ENCODE results near the gene MRPL44. TPM values are rescaled to one million over a fixed set of nuclear protein-coding genes. Genes with fewer than 3 reads are reported as not detected.

MRPL44 gene
- total RNA-seq, 1 experiment from 2014 or later, result 24.8 TPM

GRCh38 chr2:223979730-223980396, 22.6 kb downstream of the MRPL44 start:
- H3K9ac ChIP-seq (ENCODE audit: low read length), result no peak overlapping the region
- H3K27me3 ChIP-seq (ENCODE audit: low read length), result no peaks in the 10 kb centered on the region
- no peaks in the 10 kb centered on the region for H3K9me3 ChIP-seq (ENCODE audit: low read length)
- H2AFZ ChIP-seq (ENCODE audit: low read length), result no peak overlapping the region
- H3K27ac ChIP-seq (ENCODE audit: low read length), result no peak overlapping the region
- ATAC-seq, result no peak
- no peak overlapping the region for H3K4me3 ChIP-seq (ENCODE audit: low read length)
- BruUV-seq (replicated peaks), result no TSS peak
- ChIA-PET CTCF (no interaction called here), POLR2A (ENCODE audit: unreplicated experiment) (interaction anchor here (0.6 kb wide), 1 partner anchor 79 kb away, joined by 4 read pairs; no protein-coding TSS in a partner anchor)
- H3K36me3 ChIP-seq (ENCODE audit: low read depth, low read length), result 0 out of 2 replicates have a peak, but pooled peaks cover 3% of the 10 kb centered on the region
- no peaks in the 10 kb centered on the region for H3K9me2 ChIP-seq (replicated peaks; ENCODE audit: low read length)
- intact Hi-C loops (cut with micrococcal nuclease), result loop anchor here (10.0 kb wide), 1 partner anchor 795 kb away; no protein-coding TSS in a partner anchor
- H3K79me2 ChIP-seq (ENCODE audit: low read length), result no peaks in the 10 kb centered on the region
- no peak for DNase-seq
- H3K4me1 ChIP-seq (ENCODE audit: insufficient read depth, low read length), result peaks cover 4% of the 10 kb centered on the region; the same call in 1 of the 2 replicates
- no peaks in the 10 kb centered on the region for H3F3A ChIP-seq (ENCODE audit: low read length, unreplicated experiment)
- H3K4me2 ChIP-seq (ENCODE audit: low read length), result no peak overlapping the region
- TF ChIP-seq, protein P1, sequence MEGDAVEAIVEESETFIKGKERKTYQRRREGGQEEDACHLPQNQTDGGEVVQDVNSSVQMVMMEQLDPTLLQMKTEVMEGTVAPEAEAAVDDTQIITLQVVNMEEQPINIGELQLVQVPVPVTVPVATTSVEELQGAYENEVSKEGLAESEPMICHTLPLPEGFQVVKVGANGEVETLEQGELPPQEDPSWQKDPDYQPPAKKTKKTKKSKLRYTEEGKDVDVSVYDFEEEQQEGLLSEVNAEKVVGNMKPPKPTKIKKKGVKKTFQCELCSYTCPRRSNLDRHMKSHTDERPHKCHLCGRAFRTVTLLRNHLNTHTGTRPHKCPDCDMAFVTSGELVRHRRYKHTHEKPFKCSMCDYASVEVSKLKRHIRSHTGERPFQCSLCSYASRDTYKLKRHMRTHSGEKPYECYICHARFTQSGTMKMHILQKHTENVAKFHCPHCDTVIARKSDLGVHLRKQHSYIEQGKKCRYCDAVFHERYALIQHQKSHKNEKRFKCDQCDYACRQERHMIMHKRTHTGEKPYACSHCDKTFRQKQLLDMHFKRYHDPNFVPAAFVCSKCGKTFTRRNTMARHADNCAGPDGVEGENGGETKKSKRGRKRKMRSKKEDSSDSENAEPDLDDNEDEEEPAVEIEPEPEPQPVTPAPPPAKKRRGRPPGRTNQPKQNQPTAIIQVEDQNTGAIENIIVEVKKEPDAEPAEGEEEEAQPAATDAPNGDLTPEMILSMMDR (conservative IDR thresholded peaks at IDR 0.05; ENCODE audit: low read depth, low read length), result no peak
- TF ChIP-seq EZH2 (IDR thresholded peaks at IDR 0.05; ENCODE audit: low read length, unreplicated experiment) (no peak), EZH2phosphoT487 (IDR thresholded peaks at IDR 0.05; ENCODE audit: borderline replicate concordance, low read length) (no peak)
- no peaks in the 10 kb centered on the region for H4K20me1 ChIP-seq (ENCODE audit: low read length)

- DNase-seq (no peak), ATAC-seq (no peak)
- 0 out of 2 replicates have a peak, but pooled peaks cover 3% of the 10 kb centered on the region for H3K36me3 ChIP-seq (ENCODE audit: low read depth, low read length)
- H3K4me1 ChIP-seq (ENCODE audit: insufficient read depth, low read length), result peaks cover 4% of the 10 kb centered on the region; the same call in 1 of the 2 replicates
- H3K9me3 ChIP-seq (ENCODE audit: low read length), result no peaks in the 10 kb centered on the region
- no peaks in the 10 kb centered on the region for H3K9me2 ChIP-seq (replicated peaks; ENCODE audit: low read length)
- ChIA-PET CTCF (no interaction called here), POLR2A (ENCODE audit: unreplicated experiment) (interaction anchor here (0.6 kb wide), 1 partner anchor 78 kb away, joined by 4 read pairs; no protein-coding TSS in a partner anchor)
- H3K79me2 ChIP-seq (ENCODE audit: low read length), result no peaks in the 10 kb centered on the region
- no peaks in the 10 kb centered on the region for H3K27me3 ChIP-seq (ENCODE audit: low read length)
- H2AFZ ChIP-seq (ENCODE audit: low read length), result no peak overlapping the region
- no peak overlapping the region for H3K4me2 ChIP-seq (ENCODE audit: low read length)
- intact Hi-C loops (cut with micrococcal nuclease), result no loop called here
- no peak overlapping the region for H3K4me3 ChIP-seq (ENCODE audit: low read length)
- no TSS peak for BruUV-seq (replicated peaks)
- no peaks in the 10 kb centered on the region for H4K20me1 ChIP-seq (ENCODE audit: low read length)
- H3K27ac ChIP-seq (ENCODE audit: low read length), result no peak overlapping the region
- H3K9ac ChIP-seq (ENCODE audit: low read length), result no peak overlapping the region
- H3F3A ChIP-seq (ENCODE audit: low read length, unreplicated experiment), result no peaks in the 10 kb centered on the region
- TF ChIP-seq EZH2phosphoT487 (IDR thresholded peaks at IDR 0.05; ENCODE audit: borderline replicate concordance, low read length), result no peak
- no peak for TF ChIP-seq EZH2 (IDR thresholded peaks at IDR 0.05; ENCODE audit: low read length, unreplicated experiment)
- TF ChIP-seq, protein P1 (conservative IDR thresholded peaks at IDR 0.05; ENCODE audit: low read depth, low read length), result no peak
These were observed 23.1 kb downstream of the MRPL44 start for GRCh38 chr2:223980397-223980735.

- TF ChIP-seq EZH2 (IDR thresholded peaks at IDR 0.05; ENCODE audit: low read length, unreplicated experiment), result no peak
- TF ChIP-seq EZH2phosphoT487 (IDR thresholded peaks at IDR 0.05; ENCODE audit: borderline replicate concordance, low read length), result no peak
- TF ChIP-seq, protein P1 (conservative IDR thresholded peaks at IDR 0.05; ENCODE audit: low read depth, low read length), result no peak
- Histone ChIP-seq H2AFZ (ENCODE audit: low read length) (no peak overlapping the region), H3K9ac (ENCODE audit: low read length) (no peak overlapping the region), H4K20me1 (ENCODE audit: low read length) (no peaks in the 10 kb centered on the region), H3K4me3 (ENCODE audit: low read length) (no peak overlapping the region), H3K4me2 (ENCODE audit: low read length) (no peak overlapping the region), H3K4me1 (ENCODE audit: insufficient read depth, low read length) (peaks cover 4% of the 10 kb centered on the region; the same call in 1 of the 2 replicates), H3F3A (ENCODE audit: low read length, unreplicated experiment) (no peaks in the 10 kb centered on the region), H3K79me2 (ENCODE audit: low read length) (no peaks in the 10 kb centered on the region), H3K9me3 (ENCODE audit: low read length) (no peaks in the 10 kb centered on the region), H3K27ac (ENCODE audit: low read length) (no peak overlapping the region), H3K27me3 (ENCODE audit: low read length) (no peaks in the 10 kb centered on the region), H3K9me2 (replicated peaks; ENCODE audit: low read length) (no peaks in the 10 kb centered on the region), H3K36me3 (ENCODE audit: low read depth, low read length) (0 out of 2 replicates have a peak, but pooled peaks cover 3% of the 10 kb centered on the region)
- POLR2A ChIA-PET (ENCODE audit: unreplicated experiment), result no interaction called here
- BruUV-seq (replicated peaks), result no TSS peak
- DNase-seq, result no peak
- intact Hi-C loops (cut with micrococcal nuclease), result no loop called here
- ATAC-seq, result no peak
- CTCF ChIA-PET, result interaction anchor here (0.7 kb wide), 1 partner anchor 12 kb away, joined by 3 read pairs; no protein-coding TSS in a partner anchor
These were observed 23.5 kb downstream of the MRPL44 start for GRCh38 chr2:223980803-223981202.
